Astrocyte of the spinal cord (primary cell): ENCODE results near the gene KDM4E.

Experiments
- DNase-seq: peaks from one replicate; pipeline ENCODE4 v3.0.0; 2011; ENCODE audit warnings: low read depth, low spot score
- H3K4me3 ChIP-seq: 2 replicates; pipeline ENCODE4 v1.5.1; 2011; ENCODE audit warnings: low read depth, mild to moderate bottlenecking, low read length, moderate library complexity
- CTCF ChIP-seq: IDR thresholded peaks from 2 replicates; pipeline ENCODE4 v1.5.1; 2012; ENCODE audit warnings: low read depth, mild to moderate bottlenecking, low read length, inconsistent platforms
- in situ Hi-C: cut with HindIII; loops from 2 replicates; pipeline ENCODE4 v1.10.0; 2017; ENCODE audit warnings: low sequenced_read_pairs

KDM4E gene

GRCh38 chr11:95024958-95025357 is at the start of gene KDM4E:
TSS of gene KDM4E (plus strand) at chr11:95025258. CDS start at chr11:95025558, 300 bp downstream.
- H3K4me3 ChIP-seq, result no peak within 1 kb of the TSS
- DNase-seq, result no peak
- no peak for TF ChIP-seq CTCF
- in situ Hi-C loops, result no loop called here

GRCh38 chr11:94975599-94975998 is 49.5 kb upstream of the KDM4E start:
- no peak for DNase-seq
- no peak overlapping the region for H3K4me3 ChIP-seq
- TF ChIP-seq CTCF, result no peak
- in situ Hi-C loops, result no loop called here

GRCh38 chr11:94987378-94987777 is 37.7 kb upstream of the KDM4E start:
- no peak for TF ChIP-seq CTCF
- H3K4me3 ChIP-seq, result no peak overlapping the region
- in situ Hi-C loops, result no loop called here
- DNase-seq, result no peak

GRCh38 chr11:94988748-94989147 is 36.3 kb upstream of the KDM4E start:
- no peak for DNase-seq
- no peak for TF ChIP-seq CTCF
- H3K4me3 ChIP-seq, result no peak overlapping the region
- in situ Hi-C loops, result no loop called here

GRCh38 chr11:94993400-94993943 is 31.6 kb upstream of the KDM4E start:
- in situ Hi-C loops, result no loop called here

GRCh38 chr11:94997437-94997836 is 27.6 kb upstream of the KDM4E start:
- no peak overlapping the region for H3K4me3 ChIP-seq
- in situ Hi-C loops, result no loop called here
- no peak for DNase-seq
- TF ChIP-seq CTCF, result no peak

More at GRCh38 chr11:94993400-94993943, 31.6 kb upstream of the KDM4E start:
- no peak overlapping the region for H3K4me3 ChIP-seq
- TF ChIP-seq CTCF, result no peak
- DNase-seq, result no peak

GRCh38 chr11:94998285-94998684 is 26.8 kb upstream of the KDM4E start:
- in situ Hi-C loops, result no loop called here
- no peak for DNase-seq
- H3K4me3 ChIP-seq, result no peak overlapping the region
- no peak for TF ChIP-seq CTCF
